Mucosa of descending colon (tissue), 3 donors: ENCODE measurements around the gene PIK3R3. TPM values are rescaled to one million over a fixed set of nuclear protein-coding genes. Genes with fewer than 3 reads are reported as not detected.

Experiments used
- ATAC-seq: fragments of 200-7000 bp; cut with Tn5 transposase; one replicate; pipeline ENCODE4 v1.9.1; 2020; ENCODE audit warnings: mild to moderate bottlenecking, moderate library complexity
- DNase-seq, 3 donors: peaks; one replicate each; pipeline ENCODE4 v3.0.0-alpha.2; 2020
- H3K36me3 ChIP-seq: fragments of 200-600 bp; one replicate; pipeline ENCODE4 v1.8.0; 2021; ENCODE audit warnings: low read depth, mild to moderate bottlenecking
- H3K4me1 ChIP-seq: fragments of 200-600 bp; one replicate; pipeline ENCODE4 v1.8.0; 2021; ENCODE audit warnings: low read depth, mild to moderate bottlenecking
- H3K4me3 ChIP-seq: fragments of 200-600 bp; one replicate; pipeline ENCODE4 v1.8.0; 2021; ENCODE audit warnings: mild to moderate bottlenecking
- H3K9me3 ChIP-seq: fragments of 200-600 bp; one replicate; pipeline ENCODE4 v1.8.0; 2021; ENCODE audit warnings: mild to moderate bottlenecking
- CTCF ChIP-seq: fragments of 200-600 bp; IDR thresholded peaks from one replicate; pipeline ENCODE4 v1.8.0; 2022; ENCODE audit warnings: antibody characterized with exemption, mild to moderate bottlenecking
- intact Hi-C, 2 donors: fragments of 100-400 bp; cut with DNase I in 1 of 2; cut with micrococcal nuclease in 1 of 2; formaldehyde crosslinking; loops; one replicate each; pipeline versions ENCODE4 v1.11.0 to v1.11.1; 2022; cut with DNase I, micrococcal nuclease
- total RNA-seq, 3 donors: library from RNA; stranded (reverse); fragmentation: NEBNext Ultra II Directional in 2 of 3; extraction: Animal tissue kit (Norgen Biotek cat#: 25700) in 2 of 3; gene quantifications; one replicate each; pipeline versions ENCODE4 v1.2.1 to v1.2.4, GENCODE V29; 2021 to 2023
- donor health status: DM: no; HTN: no; CAD: no; lungs with moderate emphysema.
- donor health status: DM: no; HTN: no; CAD: no.
- donor health status: DM: no; HTN: yes; CAD: no.

PIK3R3 gene
- total RNA-seq, 3 donors from 2014 or later, result 5.9 to 15.6 (median 10.6) TPM

DNA sequence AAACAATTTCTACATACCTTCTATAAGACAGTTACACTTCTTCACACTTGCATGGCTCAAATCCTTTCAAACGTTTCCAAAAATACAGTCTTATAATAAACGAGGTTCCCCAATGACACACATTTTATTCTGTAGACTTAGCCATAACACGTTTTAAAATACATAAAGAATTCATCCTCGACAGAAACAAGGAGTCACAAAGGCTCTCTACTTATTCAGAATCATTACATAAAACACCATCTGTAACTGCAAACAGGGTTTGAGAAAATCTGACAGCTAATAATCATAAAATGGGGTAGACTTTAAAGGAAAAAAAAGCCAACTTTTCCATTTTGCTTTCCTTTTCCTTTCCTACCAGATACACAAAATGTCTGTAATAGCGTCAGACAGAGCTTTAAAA, 1.8 kb downstream of the PIK3R3 start:
- H3K4me3 ChIP-seq, result no peak overlapping the region
- no peak for TF ChIP-seq CTCF
- no peaks in the 10 kb centered on the region for H3K9me3 ChIP-seq
- DNase-seq (no peak), ATAC-seq (no peak)
- no peaks in the 10 kb centered on the region for H3K36me3 ChIP-seq
- intact Hi-C loops, result no loop called here
- H3K4me1 ChIP-seq, result peaks cover 5% of the 10 kb centered on the region

- H3K36me3 ChIP-seq, result no peaks in the 10 kb centered on the region
- DNase-seq, result no peak
- no peaks in the 10 kb centered on the region for H3K9me3 ChIP-seq
- no peak overlapping the region for H3K4me3 ChIP-seq
- no peak for ATAC-seq
- peaks cover 5% of the 10 kb centered on the region for H3K4me1 ChIP-seq
- intact Hi-C loops, result no loop called here
- TF ChIP-seq CTCF, result no peak
Measured at GRCh38 chr1:46130121-46130520, 2.3 kb downstream of the PIK3R3 start.

DNA sequence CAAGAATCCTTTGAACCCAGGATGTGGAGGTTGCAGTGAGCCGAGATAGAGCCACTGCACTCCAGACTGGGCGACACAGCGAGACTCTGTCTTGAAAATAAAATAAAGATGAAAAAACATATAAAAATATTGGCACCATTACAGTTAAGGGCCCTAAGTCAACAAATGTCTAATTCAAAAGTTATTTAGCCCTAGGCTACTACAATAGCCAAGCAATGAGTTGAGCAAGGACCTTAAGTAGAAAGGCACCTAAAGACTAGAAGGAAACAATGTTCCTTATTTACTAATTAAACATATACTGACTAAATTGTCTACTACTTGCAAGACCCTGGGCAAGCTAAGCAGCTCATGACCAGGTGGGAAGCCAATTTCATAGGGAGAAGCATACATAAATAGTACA, 4.1 kb downstream of the PIK3R3 start:
- Histone ChIP-seq H3K36me3 (no peaks in the 10 kb centered on the region), H3K9me3 (no peaks in the 10 kb centered on the region), H3K4me3 (no peak overlapping the region), H3K4me1 (no peaks in the 10 kb centered on the region)
- no peak for DNase-seq
- ATAC-seq, result no peak
- intact Hi-C loops, result no loop called here
- TF ChIP-seq CTCF, result no peak

GRCh38 chr1:46118856-46119255, 13.6 kb downstream of the PIK3R3 start:
- no peak for ATAC-seq
- no peaks in the 10 kb centered on the region for H3K4me1 ChIP-seq
- H3K9me3 ChIP-seq, result no peaks in the 10 kb centered on the region
- intact Hi-C loops, result no loop called here
- TF ChIP-seq CTCF, result no peak
- no peak overlapping the region for H3K4me3 ChIP-seq
- DNase-seq, result no peak
- no peaks in the 10 kb centered on the region for H3K36me3 ChIP-seq

GRCh38 chr1:46117810-46118494, 14.5 kb downstream of the PIK3R3 start:
- no peak for TF ChIP-seq CTCF
- H3K4me1 ChIP-seq, result no peaks in the 10 kb centered on the region
- no peaks in the 10 kb centered on the region for H3K9me3 ChIP-seq
- no peaks in the 10 kb centered on the region for H3K36me3 ChIP-seq
- H3K4me3 ChIP-seq, result no peak overlapping the region
- no peak for DNase-seq
- intact Hi-C loops, result no loop called here
- ATAC-seq, result no peak
